ENCODE results near the gene PHTF1.

Gene PHTF1

GRCh38 chr1:113786069-113786468 is 26.8 kb upstream of the PHTF1 start:
- peak; percentile 33 for FAIRE-seq
- no peak for DNase-seq (ENCODE audit: insufficient read length, low spot score)
- TF ChIP-seq POLR2A (IDR thresholded peaks at IDR 0.05; ENCODE audit: low read depth, low read length), result no peak

DNA sequence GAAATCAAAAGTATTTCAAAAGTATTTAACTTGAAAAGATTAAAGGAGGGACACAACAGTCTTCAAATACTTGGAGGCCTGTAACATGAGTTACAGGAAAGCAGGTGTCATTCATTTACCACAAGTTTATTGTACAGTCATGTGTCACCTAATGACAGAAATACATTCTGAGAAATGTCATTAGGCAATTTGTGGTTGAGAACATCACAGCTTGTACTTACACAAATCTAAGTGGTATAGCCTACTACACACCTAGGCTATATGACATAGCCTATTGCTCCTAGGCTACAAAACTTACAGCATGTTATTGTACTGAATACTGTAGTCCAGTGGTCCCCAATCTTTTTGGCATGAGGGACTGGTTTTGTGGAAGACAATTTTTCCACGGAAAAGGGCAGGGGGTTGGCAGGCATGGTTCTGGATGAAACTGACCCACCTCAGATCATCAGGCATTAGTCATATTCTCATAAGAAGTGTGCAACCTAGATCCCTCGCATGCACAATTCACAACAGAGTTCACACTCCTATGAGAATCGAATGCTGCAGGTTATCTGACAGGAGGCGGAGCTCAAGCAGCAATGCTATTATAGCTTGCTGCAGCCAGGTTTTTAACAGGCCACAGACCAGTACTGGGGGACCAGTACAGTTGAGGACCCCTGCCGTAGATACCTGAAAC is 25.0 kb upstream of the PHTF1 start:
- FAIRE-seq, result peak; percentile 60
- TF ChIP-seq POLR2A (IDR thresholded peaks at IDR 0.05; ENCODE audit: low read depth, low read length), result no peak
- DNase-seq (ENCODE audit: insufficient read length, low spot score), result no peak

DNA sequence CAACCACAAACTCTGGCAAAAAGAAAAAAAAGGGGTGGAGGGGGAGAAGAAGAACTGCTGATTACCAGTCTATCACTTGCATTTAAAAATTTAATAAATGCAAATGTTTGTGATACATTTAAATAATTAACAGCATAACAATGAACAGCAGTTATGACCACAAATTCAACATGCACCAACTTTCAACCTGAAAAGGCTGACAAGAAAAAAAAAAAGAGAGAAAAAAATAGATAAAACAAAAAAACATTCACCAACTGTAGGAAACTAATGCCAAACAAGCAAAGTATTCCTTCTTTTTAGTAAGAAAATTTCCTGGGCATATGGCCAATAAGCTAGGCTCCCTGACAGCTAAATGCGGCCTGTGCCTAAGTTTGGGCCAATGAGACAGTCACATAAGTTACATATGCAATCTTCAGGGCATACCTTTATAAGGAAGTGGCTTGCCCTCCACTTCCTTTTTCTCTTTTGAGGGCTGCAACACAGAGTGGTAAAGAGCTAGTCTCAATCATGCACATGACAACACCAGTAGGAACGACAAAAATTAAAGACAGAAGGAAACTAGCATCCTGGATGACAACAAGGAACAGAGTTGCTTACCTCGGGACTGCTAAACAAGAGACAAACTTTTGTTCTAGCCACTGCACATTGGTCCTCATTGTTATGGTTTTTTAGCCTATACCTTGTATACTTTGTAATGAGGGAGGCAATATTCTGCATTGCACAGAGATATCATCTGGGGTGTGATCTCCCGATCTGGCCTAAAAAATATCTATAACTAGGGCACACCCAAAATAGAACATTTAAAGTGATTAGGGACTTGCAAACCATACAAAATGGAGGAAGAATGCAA is 24.2 kb upstream of the PHTF1 start:
- TF ChIP-seq POLR2A (IDR thresholded peaks at IDR 0.05; ENCODE audit: low read depth, low read length), result no peak
- FAIRE-seq, result peak; percentile 86
- DNase-seq (ENCODE audit: insufficient read length, low spot score), result no peak

DNA sequence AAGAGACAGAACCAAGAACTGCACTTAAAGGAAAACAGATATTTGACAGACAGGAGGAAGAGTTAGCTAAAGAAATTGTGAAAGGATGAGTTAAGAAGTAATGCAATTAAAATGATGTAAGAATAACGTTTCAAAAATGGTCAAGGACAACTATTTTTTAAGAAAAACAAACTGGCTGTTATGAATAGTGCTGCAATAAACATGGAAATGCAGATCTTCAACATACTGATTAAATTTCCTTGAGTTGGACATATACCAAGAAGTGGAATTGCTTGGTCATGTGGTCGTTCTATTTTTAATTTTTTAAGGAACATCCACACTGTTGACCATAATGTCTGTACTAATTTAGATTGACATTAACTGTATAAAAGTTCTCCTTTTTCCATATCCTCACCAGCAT is 23.1 kb upstream of the PHTF1 start:
- no peak for DNase-seq (ENCODE audit: insufficient read length, low spot score)
- TF ChIP-seq POLR2A (IDR thresholded peaks at IDR 0.05; ENCODE audit: low read depth, low read length), result no peak
- peak; percentile 62 for FAIRE-seq

DNA sequence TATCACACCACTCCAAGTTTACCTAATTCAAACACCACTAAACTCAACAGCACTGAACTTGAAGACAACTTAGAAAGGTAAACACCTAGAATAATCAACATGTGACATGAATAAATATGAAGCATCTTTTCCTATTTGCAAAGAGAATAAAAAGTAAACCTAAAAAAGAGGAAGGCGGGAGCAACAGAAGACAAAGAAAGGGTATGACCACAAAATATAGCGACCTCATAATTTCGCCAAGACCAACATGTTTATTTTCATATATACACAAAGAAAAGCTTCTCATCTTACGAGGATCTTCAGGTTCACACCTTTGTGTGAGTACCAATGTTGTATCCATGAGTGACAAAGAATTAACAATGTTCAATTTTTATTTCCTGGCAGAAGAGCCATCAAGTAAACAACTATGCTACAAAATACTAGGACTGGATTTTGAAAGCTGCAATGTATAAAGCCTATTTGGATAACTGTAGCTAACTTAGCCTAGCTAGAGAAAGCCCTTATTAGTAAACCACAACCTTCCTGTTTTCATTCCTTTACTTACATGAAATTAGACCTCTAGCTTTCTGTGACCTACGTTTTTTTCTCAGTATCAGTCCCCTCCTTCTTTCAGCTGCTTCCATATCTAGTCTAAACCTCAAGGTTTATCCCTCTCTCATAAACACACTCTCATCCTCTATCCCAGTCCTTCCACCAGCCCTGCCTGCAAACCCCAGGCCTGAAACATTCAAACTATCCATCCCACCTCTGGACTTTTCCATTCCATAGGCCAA is 21.3 kb upstream of the PHTF1 start:
- peak; percentile 66 for FAIRE-seq
- no peak for DNase-seq (ENCODE audit: insufficient read length, low spot score)
- no peak for TF ChIP-seq POLR2A (IDR thresholded peaks at IDR 0.05; ENCODE audit: low read depth, low read length)

GRCh38 chr1:113779542-113779941 is 20.3 kb upstream of the PHTF1 start:
- FAIRE-seq (no peak), DNase-seq (ENCODE audit: insufficient read length, low spot score) (no peak)
- TF ChIP-seq POLR2A (IDR thresholded peaks at IDR 0.05; ENCODE audit: low read depth, low read length), result no peak

DNA sequence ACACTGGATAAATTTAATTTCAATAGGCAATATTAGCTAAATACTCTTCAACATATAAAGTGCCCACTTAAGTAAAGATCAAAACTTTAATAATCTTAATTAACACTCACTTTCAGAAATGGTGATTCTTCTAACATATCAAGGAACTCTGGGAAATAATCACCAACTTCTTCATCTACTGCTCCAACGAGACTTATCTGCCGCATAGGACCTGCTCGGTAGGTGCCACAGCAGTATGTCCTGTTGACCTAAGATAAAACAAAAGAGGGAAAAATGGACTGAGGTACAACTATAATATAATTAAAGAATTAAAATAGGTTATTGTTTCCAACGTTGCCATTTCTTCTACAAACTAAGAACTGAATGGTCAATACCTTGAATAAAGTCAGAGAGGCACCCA is 18.3 kb upstream of the PHTF1 start:
- FAIRE-seq (no peak), DNase-seq (ENCODE audit: insufficient read length, low spot score) (no peak)
- no peak for TF ChIP-seq POLR2A (IDR thresholded peaks at IDR 0.05; ENCODE audit: low read depth, low read length)

GRCh38 chr1:113770031-113770430 is 10.7 kb upstream of the PHTF1 start:
- no peak for TF ChIP-seq POLR2A (IDR thresholded peaks at IDR 0.05; ENCODE audit: low read depth, low read length)
- FAIRE-seq (no peak), DNase-seq (ENCODE audit: insufficient read length, low spot score) (no peak)

DNA sequence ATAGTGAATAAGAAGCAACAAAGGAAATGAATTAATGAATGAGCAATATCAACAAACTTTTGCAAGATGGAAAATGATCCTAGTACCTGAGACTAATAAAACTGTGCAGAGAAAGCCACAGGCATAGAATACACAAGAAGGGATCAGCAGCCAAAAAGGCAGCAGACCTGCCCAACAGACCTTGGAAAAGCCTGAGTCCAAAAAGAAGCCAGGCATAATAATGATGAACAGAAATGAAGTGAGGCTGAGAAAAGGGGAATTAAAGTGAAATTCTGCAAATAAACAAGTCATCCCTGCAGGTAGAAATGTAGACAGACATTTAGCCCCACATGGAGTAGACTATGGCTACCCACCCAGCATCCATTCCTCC is 10.3 kb upstream of the PHTF1 start:
- TF ChIP-seq POLR2A (IDR thresholded peaks at IDR 0.05; ENCODE audit: low read depth, low read length), result no peak
- DNase-seq (ENCODE audit: insufficient read length, low spot score), result no peak
- FAIRE-seq, result no peak

DNA sequence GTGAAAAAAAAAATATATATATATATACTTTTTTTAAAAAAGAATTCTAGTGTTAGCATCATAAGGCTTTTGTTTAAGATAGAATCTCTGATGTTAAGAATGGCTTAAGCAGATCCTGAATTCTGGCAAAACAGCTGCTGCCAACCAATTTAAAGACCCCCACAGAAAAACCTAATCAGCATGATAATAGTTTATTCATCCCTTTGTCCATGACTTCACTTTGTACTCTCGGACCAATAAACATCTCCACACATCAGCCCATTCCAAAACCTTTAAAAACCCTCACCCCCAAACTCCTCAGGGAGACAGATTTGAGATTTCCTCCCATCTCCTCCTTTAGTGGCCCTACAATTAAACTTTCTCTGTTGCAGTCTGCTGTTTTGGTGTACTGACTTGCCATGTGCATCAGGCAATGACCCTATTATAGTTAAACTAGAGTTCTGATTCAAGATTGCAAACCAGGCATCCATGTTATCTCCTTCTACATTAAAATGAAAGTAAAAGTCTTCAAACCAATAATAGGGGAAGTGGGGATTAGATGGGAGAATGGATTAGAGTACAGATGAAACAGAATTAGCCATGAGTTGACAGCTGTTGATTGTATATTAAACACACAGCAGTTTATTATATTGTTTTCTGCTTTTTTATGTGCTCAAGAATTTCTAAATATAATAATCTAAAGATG is 9.8 kb upstream of the PHTF1 start:
- no peak for FAIRE-seq
- TF ChIP-seq POLR2A (IDR thresholded peaks at IDR 0.05; ENCODE audit: low read depth, low read length), result no peak
- DNase-seq (ENCODE audit: insufficient read length, low spot score), result no peak

GRCh38 chr1:113765306-113766230 is 6.3 kb upstream of the PHTF1 start:
- DNase-seq (ENCODE audit: insufficient read length, low spot score), result no peak
- no peak for FAIRE-seq

DNA sequence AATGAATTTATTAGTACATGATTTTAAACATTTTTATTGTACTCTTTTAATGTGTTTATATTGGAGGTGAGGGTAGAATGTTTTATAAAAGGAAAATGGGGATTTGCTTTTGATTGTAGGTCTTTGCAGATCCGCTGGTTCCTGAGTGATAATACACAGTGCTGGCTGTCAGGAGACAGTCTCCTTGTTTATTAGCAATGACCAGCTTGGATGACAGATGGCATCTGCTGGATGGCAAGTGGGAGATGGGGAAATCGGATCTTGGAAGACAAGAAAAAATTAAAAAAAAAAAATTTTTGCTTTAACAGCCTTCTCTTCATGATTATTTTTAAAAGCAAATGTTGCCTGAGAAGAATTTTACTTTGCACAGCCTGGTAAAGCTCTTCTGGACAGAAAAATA is 4.4 kb upstream of the PHTF1 start:
- no peak for TF ChIP-seq POLR2A (IDR thresholded peaks at IDR 0.05; ENCODE audit: low read depth, low read length)
- FAIRE-seq, result no peak
- DNase-seq (ENCODE audit: insufficient read length, low spot score), result no peak

More at GRCh38 chr1:113765306-113766230, 6.3 kb upstream of the PHTF1 start:
- TF ChIP-seq POLR2A (IDR thresholded peaks at IDR 0.05; ENCODE audit: low read depth, low read length), result no peak

- no peak for FAIRE-seq
Measured at GRCh38 chr1:113761937-113762336, 2.7 kb upstream of the PHTF1 start.

More at GRCh38 chr1:113761937-113762336, 2.7 kb upstream of the PHTF1 start:
- no peak for DNase-seq (ENCODE audit: insufficient read length, low spot score)
- TF ChIP-seq POLR2A (IDR thresholded peaks at IDR 0.05; ENCODE audit: low read depth, low read length), result no peak

All from H54 (cell line).